Measurements from ENCODE around the gene EGR1. TPM values are rescaled to one million over a fixed set of nuclear protein-coding genes. Genes with fewer than 3 reads are reported as not detected.
"Not testable (repeated sequence)": the region's sequence is repeated elsewhere in the genome, so short reads cannot be mapped to it uniquely, and the experiment has no call there.

The EGR1 gene
- total RNA-seq, 1 donor from 2014 or later: 14.9 TPM

DNA sequence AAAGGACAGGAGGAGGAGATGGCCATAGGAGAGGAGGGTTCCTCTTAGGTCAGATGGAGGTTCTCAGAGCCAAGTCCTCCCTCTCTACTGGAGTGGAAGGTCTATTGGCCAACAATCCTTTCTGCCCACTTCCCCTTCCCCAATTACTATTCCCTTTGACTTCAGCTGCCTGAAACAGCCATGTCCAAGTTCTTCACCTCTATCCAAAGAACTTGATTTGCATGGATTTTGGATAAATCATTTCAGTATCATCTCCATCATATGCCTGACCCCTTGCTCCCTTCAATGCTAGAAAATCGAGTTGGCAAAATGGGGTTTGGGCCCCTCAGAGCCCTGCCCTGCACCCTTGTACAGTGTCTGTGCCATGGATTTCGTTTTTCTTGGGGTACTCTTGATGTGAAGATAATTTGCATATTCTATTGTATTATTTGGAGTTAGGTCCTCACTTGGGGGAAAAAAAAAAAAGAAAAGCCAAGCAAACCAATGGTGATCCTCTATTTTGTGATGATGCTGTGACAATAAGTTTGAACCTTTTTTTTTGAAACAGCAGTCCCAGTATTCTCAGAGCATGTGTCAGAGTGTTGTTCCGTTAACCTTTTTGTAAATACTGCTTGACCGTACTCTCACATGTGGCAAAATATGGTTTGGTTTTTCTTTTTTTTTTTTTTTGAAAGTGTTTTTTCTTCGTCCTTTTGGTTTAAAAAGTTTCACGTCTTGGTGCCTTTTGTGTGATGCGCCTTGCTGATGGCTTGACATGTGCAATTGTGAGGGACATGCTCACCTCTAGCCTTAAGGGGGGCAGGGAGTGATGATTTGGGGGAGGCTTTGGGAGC, 3.1 kb downstream of the EGR1 start:
- intact Hi-C loops (cut with micrococcal nuclease): loop anchor here (5.0 to 10.0 kb wide), 2 partner anchors 924 to 1096 kb away; partner anchors contain the start of gene UBE2D2

DNA sequence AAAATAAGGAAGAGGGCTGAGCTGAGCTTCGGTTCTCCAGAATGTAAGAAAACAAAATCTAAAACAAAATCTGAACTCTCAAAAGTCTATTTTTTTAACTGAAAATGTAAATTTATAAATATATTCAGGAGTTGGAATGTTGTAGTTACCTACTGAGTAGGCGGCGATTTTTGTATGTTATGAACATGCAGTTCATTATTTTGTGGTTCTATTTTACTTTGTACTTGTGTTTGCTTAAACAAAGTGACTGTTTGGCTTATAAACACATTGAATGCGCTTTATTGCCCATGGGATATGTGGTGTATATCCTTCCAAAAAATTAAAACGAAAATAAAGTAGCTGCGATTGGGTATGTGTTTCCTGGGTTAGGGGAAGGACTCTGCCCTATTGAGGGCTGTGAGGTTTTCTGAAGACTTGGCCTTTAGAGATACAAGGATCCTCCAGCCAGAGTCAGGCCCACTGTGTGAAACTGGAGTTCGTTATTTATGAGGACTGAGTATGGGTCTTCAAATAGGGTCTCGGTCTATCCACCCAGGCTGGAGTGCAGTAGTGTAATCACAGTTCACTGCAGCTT, 3.8 kb downstream of the EGR1 start:
- intact Hi-C loops (cut with micrococcal nuclease): loop anchor here (5.0 to 10.0 kb wide), 2 partner anchors 923 to 1096 kb away; partner anchors contain the start of gene UBE2D2

DNA sequence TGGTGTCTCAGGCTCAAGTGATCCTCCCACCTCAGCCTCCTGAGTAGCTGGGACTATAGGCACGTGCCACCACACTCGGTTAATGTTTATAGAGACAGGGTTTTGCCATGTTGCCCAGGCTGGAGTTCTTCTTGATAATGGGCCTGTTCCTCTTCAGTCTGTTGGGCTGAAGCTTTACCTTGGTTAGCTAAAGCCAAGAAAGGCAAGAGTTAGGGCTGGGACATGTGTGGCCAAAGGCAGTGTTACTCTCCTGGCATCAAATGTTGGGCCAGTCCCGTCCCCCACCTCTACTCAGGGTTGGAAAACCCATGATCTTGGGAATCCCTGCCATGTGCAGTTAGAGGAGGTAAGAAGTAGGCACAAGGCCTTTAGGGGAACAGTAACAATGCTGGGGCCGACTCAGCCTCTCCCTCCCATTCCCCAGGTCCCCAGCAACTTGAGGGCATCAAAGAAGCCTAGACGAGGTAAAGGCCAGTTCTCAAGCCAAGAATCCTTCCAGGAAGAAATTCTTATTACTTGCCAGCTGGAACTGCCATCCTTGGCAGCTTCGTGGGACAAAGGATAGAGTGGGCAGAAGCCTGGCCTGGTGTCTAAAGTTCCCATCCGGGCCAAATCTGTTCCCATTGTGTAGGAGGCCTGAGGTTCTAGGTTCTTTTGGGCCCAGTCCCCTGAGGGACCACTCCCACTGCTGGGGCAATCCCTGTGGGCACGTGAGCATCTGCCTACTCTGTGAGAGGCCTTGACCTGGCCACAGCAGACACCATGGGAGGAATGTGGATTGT, 4.5 kb downstream of the EGR1 start:
- intact Hi-C loops (cut with micrococcal nuclease): loop anchor here (5.0 to 10.0 kb wide), 2 partner anchors 923 to 1095 kb away; partner anchors contain the start of gene UBE2D2

DNA sequence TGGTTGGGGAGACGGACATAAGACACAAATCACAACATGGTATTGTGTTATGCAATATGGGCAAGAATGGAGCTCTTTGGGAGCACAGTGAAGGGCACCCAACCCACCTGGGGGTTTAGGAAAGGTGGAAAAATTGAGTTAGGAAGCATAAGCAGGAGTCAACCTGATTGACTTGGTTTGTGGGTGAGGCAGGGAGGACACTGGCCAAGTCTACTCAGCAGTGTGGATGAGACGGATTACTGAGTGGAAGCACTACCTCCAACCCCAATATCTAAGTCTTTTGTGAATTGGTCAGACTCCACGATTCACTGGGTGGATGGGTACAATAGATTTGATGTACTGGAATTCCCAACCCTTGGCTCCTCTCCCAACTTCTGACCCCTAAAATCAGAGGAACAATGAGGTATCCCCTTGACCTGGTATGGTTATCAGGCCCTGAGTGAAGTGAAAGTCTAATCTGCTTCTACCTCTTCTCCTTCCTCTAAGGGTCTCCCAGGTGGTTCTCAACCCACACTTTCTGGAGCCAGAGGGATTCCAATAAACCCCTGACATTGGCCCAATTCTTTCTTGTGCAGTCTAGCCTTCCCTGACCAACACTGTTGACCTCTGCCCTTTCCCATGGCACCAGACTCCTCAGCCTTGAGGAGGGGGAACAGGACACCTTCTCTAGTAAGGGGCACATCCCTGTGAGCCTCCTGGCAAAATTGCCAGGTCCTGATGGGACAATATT, 5.2 kb downstream of the EGR1 start:
- intact Hi-C loops (cut with micrococcal nuclease): no loop called here

DNA sequence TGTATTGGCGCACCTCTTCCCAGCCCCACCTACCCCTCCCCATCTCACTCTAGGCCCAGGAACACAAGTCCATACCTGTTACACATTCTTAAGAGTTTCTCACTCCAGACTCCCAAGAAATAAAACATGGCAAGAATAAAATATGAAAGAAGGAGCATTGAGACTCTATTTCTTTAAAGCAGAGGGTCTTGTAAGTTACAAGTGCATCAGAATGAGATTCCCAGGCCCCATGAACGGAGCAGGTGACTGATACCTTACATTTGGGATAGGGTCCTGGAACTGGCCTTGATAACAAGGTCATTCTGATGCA, 5.7 kb downstream of the EGR1 start:
- intact Hi-C loops (cut with micrococcal nuclease): no loop called here

DNA sequence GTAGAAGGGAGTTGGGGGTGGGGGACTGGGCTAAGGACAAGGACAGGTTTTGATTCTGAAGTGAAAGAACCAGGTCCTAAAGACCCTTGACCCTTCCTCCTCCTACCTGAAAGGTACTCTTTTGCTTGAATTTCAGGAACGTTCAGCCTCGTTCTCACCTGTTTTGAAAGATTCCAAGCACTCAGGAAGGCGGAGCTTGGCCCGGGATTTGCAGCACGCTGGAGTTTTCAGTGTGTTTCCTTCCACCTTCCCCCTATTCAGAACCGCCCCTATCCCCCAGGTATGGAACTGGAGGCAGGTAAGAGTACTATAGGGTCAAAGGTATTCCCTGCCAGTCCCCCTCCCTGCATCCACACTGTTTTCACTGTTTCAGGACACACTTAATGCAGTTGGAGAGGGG, 7.1 kb downstream of the EGR1 start:
- intact Hi-C loops (cut with micrococcal nuclease): no loop called here

DNA sequence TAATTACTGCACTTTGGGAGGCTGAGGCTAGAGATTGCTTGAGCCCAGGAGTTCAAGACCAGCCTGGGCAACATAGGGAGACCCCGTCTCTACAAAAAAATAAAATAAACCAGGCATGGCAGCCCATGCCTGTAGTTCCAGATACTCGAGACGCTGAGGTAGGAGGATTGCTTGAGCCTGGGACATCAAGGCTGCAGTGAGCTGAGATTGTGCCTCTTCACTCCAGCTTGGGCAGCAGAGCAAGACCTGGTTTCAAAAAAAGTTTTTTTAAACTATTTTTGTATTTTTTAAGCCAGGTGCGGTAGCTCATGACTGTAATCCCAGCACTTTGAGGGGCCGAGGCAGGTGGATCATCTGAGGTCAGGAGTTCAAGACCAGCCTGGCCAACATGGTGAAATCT, 7.9 kb downstream of the EGR1 start:
- intact Hi-C loops (cut with micrococcal nuclease): not testable (repeated sequence)

DNA sequence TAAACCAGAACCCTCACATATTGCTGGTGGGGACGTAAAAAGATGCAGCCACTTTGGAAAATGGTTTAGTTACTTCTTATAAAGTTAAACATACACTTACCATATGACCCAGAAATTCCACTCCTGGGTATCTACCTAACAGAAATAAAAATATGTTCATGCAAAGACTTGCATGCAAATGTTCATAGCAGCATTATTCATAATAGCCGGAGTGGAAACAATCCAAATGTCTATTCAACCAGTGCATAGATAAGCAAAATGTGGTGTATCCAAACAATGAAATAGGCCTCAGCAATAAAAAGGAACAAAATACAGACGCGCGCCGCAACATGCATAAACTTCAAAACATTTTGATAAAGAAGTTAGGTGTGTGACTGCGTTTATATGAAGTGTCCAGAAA, 11.6 kb downstream of the EGR1 start:
- intact Hi-C loops (cut with micrococcal nuclease): no loop called here

DNA sequence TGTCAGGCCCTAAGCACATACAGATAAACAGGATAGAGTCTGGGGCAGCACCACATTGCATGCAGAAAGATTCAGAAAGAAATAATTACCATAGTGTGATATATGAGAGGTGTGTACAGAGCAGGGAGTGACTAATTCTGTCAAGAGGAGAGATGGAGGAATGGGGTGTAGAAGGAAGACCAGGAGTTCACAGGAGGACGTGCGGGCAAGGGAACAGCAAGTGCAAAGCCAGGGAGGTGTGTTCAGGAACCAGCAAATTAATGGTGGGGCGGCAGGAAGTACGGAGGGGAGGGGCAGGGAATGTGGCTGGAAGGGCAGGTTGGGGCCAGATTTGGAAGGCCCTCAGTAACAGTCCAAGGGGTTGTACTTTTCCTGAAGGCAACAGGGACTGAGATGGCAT, 17.4 kb downstream of the EGR1 start:
- intact Hi-C loops (cut with micrococcal nuclease): no loop called here

DNA sequence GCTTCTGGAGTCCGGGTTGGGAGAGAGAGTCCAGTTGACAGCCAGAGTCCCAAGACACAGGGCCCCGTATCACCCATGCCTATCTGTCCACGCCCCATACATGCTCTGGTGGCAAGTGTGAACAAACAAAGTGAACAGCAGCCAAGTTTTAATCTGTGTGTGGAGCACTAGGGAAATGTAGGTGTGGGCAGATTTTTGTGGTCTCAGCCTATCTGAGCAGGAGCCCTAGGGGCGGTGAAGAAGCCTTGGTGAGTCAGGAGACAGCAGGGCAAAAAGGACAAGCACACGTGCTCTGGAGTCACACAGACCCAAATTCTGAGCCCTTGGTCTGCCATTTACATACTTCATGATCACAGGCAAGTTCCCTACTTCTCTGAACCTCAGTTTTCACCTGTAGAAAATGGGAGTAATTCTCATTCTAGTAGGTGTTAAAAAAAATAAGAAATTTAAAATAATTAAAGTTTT, 23.2 kb downstream of the EGR1 start:
- intact Hi-C loops (cut with micrococcal nuclease): no loop called here

DNA sequence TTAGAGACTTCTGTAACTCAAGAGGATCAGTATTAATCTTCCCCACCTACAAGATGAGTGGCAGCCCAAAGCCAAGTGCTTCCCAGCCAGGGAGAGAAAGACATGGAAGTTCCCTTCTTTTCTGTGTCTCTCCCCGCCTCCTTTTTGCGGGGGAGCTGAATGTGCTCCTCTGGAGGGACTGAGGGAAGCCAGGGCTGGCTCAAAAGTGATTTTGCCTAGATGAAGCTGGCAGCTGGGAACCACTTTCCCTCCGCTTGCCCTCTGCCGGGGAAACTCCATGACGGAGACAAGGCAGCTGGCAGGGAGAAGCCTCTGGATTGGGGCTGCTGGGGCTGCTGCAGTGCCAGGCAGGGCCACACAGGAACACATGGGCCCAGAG, 24.4 kb downstream of the EGR1 start:
- intact Hi-C loops (cut with micrococcal nuclease): no loop called here

DNA sequence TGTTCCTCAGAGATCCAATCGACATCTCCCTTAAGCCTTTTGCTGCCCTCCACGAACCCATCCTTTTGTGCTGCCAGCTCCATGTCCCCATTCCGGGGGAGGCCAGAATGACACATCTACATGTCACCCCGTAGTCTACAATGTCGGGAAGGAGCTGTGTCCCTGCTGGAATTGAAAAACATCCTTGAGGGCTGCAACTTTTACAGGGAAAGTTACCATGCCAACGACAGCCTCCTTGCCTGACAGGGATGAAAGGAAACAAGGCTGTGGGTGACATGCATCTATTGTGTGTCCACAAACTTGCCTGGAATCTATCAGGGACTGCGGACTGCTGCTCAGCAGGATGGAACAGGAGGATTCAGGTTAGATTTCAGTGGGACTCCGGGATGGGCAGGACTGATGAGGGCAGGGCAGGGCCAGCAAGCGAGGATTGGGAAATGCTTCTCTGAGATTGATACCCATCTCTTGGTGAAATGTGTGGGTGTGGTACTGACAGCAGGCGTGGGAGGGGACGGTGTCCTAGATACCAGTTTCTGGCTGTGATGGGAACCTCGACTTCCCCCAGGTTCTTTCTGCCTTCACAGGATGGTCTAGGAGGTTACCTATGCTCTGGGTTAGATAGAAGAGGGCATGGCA, 25.5 kb downstream of the EGR1 start:
- intact Hi-C loops (cut with micrococcal nuclease): no loop called here

DNA sequence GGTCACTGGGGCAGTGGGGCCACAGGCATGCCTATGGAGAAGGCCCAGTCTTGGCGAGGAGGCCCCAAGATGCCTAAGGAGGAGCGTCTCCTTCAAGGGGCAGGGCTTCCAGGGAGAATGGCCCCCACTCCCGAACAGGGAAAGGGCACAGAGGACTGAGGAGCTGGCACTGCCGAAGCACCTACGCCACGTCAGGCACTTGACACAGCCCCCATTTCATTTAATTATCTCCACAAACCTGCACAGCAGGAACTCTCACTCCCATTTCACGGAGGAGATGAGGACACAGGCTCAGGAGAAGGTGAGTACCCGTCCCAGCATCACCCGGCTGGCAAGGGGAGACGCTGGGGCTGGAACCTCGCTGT, 26.0 kb downstream of the EGR1 start:
- intact Hi-C loops (cut with micrococcal nuclease): no loop called here

DNA sequence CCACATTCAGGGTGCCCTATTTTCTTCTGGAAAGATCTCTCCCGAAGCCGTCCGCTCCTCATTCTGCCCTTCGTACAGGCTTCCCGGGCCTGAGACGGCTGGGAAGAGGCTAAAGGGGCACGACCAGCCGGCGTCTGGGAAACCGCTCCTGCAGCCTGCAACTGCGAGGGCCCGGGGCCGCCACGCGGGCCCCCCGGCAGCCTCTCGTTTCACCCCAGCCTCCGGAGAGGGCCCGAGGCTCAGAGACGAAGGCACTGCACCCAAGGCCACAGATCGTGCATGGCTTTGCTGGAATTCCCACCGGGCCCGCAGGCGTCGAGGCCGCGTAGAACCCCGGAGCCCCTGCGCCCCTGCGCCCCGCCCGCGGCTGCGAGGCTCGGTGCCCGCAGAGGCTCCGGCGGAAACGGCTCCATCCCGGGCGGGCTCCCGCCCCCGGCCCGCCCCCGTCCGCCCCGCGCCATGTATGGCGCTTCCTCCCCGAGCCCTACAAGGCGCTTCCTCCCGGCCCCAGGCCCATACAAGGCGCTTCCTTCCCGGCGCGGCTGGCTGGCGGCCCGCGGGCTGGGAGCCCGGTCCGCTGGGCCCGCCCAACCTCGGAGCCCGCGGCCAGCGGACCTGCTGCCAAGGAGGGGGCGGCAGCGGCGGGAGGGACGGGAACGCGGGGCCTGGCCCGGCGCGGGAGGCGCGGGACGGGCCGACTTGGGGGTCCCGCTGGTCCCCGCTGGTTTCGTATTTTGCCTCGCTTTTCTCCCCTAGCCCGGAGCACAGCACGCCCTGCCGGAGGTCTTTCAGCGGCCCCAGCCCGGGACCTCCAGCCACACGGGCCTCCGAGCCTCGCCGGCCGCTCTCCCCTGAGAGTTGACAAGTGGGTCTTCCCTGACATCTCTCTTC, 26.6 kb downstream of the EGR1 start:
- intact Hi-C loops (cut with micrococcal nuclease): loop anchor here (1.0 kb wide), 10 partner anchors 11 to 802 kb away; partner anchors contain the start of genes BRD8, CDC23, EGR1 and ETF1

DNA sequence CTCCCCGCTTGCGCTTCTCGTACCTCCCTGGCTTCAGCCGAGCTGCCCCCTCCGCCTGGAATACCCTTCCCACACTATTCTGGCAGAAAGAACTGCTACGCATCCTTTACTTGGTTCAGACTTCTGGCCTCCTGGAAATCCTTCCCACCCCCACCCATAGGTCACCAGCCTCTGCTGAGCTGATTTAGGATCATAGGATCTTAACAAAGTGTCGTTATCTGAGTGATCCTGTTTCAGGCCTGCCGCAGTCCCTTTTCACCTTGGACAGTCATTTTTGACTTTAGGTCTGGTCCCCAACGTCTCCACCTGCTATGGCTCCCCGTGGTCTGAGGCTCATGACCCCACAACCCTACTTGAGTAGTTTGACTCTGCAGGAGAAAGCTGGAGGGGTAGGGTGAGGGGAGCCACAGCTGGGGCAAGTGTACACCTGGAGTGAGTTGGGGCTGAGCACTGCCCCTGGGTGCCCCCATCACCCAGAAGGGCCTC, 27.3 kb downstream of the EGR1 start:
- intact Hi-C loops (cut with micrococcal nuclease): loop anchor here (1.0 kb wide), 10 partner anchors 11 to 802 kb away; partner anchors contain the start of genes BRD8, CDC23, EGR1 and ETF1

DNA sequence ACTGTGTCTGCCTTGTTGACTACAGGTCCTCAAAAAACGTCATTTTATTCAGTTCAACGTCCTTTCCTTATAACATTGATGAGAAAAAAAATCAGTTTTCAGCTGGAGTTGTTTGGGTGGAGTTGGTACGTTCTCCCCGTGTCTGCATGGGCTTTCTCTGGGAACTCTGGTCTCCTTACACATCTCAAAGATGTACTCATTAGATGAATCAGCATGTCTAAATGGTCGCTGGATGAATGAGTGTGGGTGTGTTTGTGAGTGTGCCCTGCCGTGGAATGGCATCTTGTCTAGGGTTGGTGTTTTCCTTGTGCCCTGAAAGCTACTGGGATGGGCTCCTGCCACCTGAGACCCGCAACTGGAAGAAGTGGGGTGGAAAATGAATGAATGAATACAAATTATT, 30.1 kb downstream of the EGR1 start:
- intact Hi-C loops (cut with micrococcal nuclease): no loop called here

DNA sequence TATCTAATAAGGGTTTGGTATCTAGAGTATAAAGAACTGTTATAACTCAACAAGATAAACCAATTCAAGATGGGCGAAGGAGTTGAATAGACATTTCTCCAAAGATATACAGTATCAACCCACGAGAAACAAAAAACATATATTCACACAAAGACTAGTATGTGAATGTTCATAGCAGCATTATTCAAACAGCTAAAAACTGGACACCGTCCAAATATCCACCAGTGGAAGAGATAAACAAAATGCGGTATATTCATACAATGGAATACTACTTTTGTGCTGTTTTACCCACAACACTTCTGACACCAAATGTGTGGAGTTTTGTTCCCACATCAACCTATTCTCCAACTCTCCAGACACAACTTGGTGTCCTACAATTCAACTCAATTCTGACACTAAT, 33.1 kb downstream of the EGR1 start:
- intact Hi-C loops (cut with micrococcal nuclease): no loop called here

DNA sequence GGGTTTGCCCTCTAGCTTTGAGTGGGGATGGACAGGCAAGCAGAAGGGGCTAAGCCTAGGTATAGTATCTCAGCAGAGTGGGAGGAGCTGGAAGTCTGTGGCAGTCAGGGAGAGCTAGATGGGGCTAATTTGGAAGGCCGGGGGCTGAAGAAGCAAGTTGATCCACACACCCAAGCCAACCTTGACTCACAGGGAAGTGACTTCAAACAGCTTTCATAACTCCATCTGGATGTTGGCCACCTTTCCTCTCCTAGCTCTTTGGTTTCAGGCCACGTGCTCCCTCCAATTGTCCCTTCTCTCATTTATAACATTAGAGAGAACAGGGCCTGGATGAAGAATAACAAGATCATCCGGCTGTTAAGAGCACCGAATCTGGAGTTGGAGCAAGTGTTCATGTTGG, 36.8 kb downstream of the EGR1 start:
- intact Hi-C loops (cut with micrococcal nuclease): no loop called here

DNA sequence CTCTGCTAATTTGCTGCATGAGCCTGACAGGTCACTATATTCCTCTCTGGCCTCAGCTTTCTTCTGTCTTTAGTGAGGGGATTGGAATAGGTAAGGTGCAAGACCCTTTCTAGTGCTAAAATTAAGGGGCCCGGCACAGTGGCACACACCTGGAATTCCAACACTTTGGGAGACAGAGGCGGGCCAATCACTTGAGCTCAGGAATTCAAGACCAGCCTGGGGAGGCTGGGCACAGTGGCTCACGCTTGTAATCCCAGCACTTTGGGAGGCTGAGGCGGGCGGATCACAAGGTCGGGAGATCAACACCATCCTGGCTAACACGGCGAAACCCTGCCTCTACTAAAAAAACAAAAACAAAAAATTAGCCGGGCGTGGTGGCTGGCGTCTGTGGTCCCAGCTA, 37.2 kb downstream of the EGR1 start:
- intact Hi-C loops (cut with micrococcal nuclease): no loop called here

Data from T-helper 1 cell treated with Interleukin-12 subunit alpha and Interleukin-12 subunit beta and Interleukin-4 antibody, amounts not matched to agents 30 ng/mL and 1 ng/mL, for 36 hours (primary cell).